ENCODE measurements around the gene DDAH1.

The DDAH1 gene

DNA sequence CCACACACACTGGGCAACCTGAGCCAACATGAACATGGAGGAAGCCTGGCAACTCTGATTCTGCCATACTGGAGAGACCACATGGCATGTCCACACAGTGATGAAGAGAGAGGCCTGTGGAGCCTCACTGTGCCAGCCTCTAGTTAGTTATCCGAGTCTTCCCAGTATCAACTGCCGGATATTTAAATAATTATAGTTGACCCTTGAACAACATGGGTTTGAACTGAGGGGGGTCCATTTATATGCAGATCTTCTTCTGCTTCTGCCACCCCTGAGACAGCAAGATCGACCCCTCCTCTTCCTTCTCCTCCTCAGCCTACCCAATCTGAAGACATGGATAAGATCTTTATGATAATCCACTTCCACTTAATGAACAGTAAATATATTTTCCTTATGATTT lies 27.8 kb downstream of the DDAH1 start:
- TF ChIP-seq, protein P1, sequence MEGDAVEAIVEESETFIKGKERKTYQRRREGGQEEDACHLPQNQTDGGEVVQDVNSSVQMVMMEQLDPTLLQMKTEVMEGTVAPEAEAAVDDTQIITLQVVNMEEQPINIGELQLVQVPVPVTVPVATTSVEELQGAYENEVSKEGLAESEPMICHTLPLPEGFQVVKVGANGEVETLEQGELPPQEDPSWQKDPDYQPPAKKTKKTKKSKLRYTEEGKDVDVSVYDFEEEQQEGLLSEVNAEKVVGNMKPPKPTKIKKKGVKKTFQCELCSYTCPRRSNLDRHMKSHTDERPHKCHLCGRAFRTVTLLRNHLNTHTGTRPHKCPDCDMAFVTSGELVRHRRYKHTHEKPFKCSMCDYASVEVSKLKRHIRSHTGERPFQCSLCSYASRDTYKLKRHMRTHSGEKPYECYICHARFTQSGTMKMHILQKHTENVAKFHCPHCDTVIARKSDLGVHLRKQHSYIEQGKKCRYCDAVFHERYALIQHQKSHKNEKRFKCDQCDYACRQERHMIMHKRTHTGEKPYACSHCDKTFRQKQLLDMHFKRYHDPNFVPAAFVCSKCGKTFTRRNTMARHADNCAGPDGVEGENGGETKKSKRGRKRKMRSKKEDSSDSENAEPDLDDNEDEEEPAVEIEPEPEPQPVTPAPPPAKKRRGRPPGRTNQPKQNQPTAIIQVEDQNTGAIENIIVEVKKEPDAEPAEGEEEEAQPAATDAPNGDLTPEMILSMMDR (IDR thresholded peaks at IDR 0.05; ENCODE audit: control extremely low read depth, extremely low read depth, low read depth, missing control alignments), result no peak
- ChIA-PET POLR2A (no interaction called here), CTCF (interaction anchor here (1.1 kb wide), 1 partner anchor 26 kb away, joined by 3 read pairs; no protein-coding TSS in a partner anchor)
- DNase-seq (ENCODE audit: extremely low spot score), result no peak

DNA sequence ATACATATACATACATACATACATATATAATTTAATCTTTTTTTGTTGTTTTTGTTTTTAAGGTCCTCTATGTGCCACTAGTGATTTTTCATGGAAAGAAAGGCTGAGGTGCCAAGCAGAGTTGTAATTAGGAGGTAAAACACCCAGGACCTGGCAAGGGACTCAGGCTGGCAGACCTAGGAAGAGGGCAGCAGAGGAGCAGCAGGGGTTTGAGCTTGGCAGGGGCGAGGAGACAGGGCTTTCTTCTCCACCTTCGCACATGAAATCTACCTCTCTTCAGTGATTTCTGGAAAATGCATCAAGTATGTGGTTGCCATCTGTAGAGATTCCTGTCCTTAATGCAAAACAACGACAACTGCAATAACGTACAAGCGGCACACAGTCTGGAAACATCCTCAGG lies 31.9 kb downstream of the DDAH1 start:
- TF ChIP-seq, protein P1 (IDR thresholded peaks at IDR 0.05; ENCODE audit: control extremely low read depth, extremely low read depth, low read depth, missing control alignments), result no peak
- POLR2A ChIA-PET, result no interaction called here
- CTCF ChIA-PET, result interaction anchor here (1.0 kb wide), 1 partner anchor 15 kb away, joined by 3 read pairs; no protein-coding TSS in a partner anchor
- no peak for DNase-seq (ENCODE audit: extremely low spot score)

DNA sequence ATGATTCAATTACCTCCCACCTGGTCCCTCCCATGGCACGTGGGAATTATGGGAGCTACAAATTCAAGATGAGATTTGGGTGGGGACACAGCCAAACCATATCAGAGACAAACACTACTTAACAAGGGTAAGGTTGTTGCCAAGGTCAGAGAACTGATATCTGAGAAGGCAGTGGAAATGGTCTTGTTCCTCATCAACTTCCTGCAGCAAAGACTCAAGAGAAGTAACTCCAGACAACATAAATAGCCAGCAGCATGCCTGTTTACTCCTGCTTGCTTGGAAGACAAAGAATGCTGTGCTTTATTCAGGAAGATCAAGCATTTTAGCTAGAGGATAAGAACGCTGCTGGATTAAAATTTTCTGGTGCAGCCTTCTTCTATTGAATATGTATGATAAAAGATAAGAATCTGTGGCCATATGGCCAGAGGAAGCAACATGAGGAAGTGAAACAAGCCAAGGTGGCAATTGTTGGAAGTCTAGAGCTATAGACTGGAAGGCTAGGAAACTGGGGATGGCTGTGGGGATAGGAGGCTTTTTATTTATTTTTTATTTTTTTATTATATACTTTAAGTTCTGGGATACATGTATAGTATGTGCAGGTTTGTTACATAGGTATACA lies 36.4 kb downstream of the DDAH1 start:
- CTCF ChIA-PET, result no interaction called here
- no peak for DNase-seq (ENCODE audit: extremely low spot score)
- POLR2A ChIA-PET, result no interaction called here
- TF ChIP-seq, protein P1 (IDR thresholded peaks at IDR 0.05; ENCODE audit: control extremely low read depth, extremely low read depth, low read depth, missing control alignments), result no peak

DNA sequence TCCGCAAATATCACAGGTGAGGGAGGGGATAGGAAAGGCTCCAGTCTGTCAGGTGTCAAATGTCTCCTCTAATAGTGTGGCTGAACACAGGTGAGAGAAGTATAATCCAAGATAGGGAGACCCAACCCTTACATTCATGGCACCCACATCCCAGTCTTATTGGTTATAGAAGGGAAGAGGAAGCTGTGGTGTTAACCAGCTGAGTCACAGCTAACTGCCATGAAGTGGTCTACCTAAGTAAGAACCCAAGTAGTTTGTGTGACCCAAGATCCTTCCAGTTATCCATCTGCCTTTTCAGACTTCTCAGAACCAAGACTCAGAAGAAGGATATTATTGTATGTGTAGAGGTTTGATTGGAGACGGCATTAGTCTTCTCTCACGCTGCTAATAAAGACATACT lies 37.1 kb downstream of the DDAH1 start:
- no peak for DNase-seq (ENCODE audit: extremely low spot score)
- ChIA-PET POLR2A (no interaction called here), CTCF (no interaction called here)
- TF ChIP-seq, protein P1 (IDR thresholded peaks at IDR 0.05; ENCODE audit: control extremely low read depth, extremely low read depth, low read depth, missing control alignments), result no peak

DNA sequence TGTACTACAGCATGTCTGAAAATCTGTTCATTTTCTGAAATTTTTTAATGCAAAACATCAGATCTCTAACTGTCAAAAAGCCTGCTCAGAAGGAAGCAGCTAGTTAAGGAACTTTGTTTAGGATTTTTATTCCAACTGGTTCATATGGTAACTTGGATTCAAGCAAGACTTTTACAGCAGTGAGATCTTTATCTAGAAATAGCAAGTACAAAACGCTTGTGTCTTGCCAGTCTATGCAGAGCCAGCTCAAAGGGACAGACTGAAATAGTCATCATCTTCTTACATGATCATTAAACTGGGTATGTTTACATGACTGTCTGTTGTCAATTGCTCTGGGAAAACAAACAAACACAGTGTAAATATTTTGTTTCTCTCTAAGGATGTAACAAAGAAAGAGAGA lies 37.6 kb downstream of the DDAH1 start:
- TF ChIP-seq, protein P1 (IDR thresholded peaks at IDR 0.05; ENCODE audit: control extremely low read depth, extremely low read depth, low read depth, missing control alignments), result no peak
- POLR2A ChIA-PET, result no interaction called here
- no peak for DNase-seq (ENCODE audit: extremely low spot score)
- CTCF ChIA-PET, result no interaction called here

DNA sequence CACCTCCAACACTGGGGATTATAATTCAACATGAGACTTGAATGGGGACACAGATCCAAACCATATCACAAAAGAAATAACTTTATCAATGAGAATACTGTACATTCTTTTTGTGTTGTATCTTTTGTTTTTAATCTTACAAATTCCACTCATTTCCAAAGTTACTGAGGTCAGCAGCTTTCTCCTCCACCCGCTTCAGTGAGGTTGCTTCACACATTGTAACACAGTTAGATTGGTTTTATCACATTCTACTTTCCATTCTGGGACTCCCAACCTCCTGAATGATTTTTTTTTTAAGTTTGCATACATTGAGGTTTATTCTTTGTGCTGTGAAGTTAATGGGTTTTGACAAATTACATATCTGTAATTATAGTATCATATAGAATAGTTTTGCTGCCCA lies 43.8 kb downstream of the DDAH1 start:
- ChIA-PET POLR2A (no interaction called here), CTCF (interaction anchor here (1.3 kb wide), 1 partner anchor 17 kb away, joined by 3 read pairs; no protein-coding TSS in a partner anchor)
- no peak for DNase-seq (ENCODE audit: extremely low spot score)
- TF ChIP-seq, protein P1 (IDR thresholded peaks at IDR 0.05; ENCODE audit: control extremely low read depth, extremely low read depth, low read depth, missing control alignments), result no peak

Data from GM10248 (cell line).